Measurements from ENCODE around the gene MGST3. TPM values are rescaled to one million over a fixed set of nuclear protein-coding genes. Genes with fewer than 3 reads are reported as not detected.
"Not testable (repeated sequence)": the region's sequence is repeated elsewhere in the genome, so short reads cannot be mapped to it uniquely, and the experiment has no call there.

MGST3 gene
- total RNA-seq, 5 donors from 2014 or later (not counting 1 experiment from before 2014, with no cell fraction given), result 33.1 to 66.7 (median 40.4) TPM

GRCh38 chr1:165658766-165659580 is 27.9 kb downstream of the MGST3 start:
- H3K9me3 ChIP-seq; H3K4me1 ChIP-seq (ENCODE audit: control insufficient read depth in 1 of 2, extremely low read depth in 1 of 2, insufficient read depth in 2 of 2, low read length in 2 of 2); H3K4me3 ChIP-seq (ENCODE audit: control insufficient read depth in 1 of 2, extremely low read depth in 1 of 2, low read length in 1 of 2); H3K27me3 ChIP-seq (replicated peaks in 1 of 2; ENCODE audit: control insufficient read depth in 2 of 2, extremely low read depth in 1 of 2, insufficient read depth in 2 of 2, low read length in 1 of 2); H3K27ac Mint-ChIP-seq; DNase-seq; H3K4me1 Mint-ChIP-seq; ATAC-seq (replicated peaks in 1 of 4); H3K27me3 Mint-ChIP-seq; H3K4me3 Mint-ChIP-seq; POLR2A ChIA-PET; H3K27ac ChIP-seq (ENCODE audit: low read length); H3K9me3 Mint-ChIP-seq: not testable (repeated sequence)
- WGBS (ENCODE audit: insufficient coverage), result no CpG with 5 or more reads among the region's 9 CpGs
- H3K36me3 Mint-ChIP-seq, result peaks cover 47% of the 10 kb centered on the region
- H3K36me3 ChIP-seq (ENCODE audit: control insufficient read depth in 2 of 2, extremely low read depth in 1 of 2, insufficient read depth in 1 of 2, low read length in 1 of 2), result peaks cover 12 to 50% of the 10 kb centered on the region in 2 donors
- CTCF ChIA-PET, result interaction anchor here in 1 of 2 donors (0.6 kb wide), 1 partner anchor 27 kb away, joined by 4 read pairs; no protein-coding TSS in a partner anchor

- Mint-ChIP-seq H3K9me3 (no peaks in the 10 kb centered on the region), H3K36me3 (peaks cover 45% of the 10 kb centered on the region), H3K27me3 (no peaks in the 10 kb centered on the region), H3K4me3 (no peak overlapping the region), H3K4me1 (no peaks in the 10 kb centered on the region), H3K27ac (no peak overlapping the region)
- Histone ChIP-seq H3K27me3 (replicated peaks in 1 of 2; ENCODE audit: control insufficient read depth in 2 of 2, extremely low read depth in 1 of 2, insufficient read depth in 2 of 2, low read length in 1 of 2) (no peaks in the 10 kb centered on the region), H3K4me1 (ENCODE audit: control insufficient read depth in 1 of 2, extremely low read depth in 1 of 2, insufficient read depth in 2 of 2, low read length in 2 of 2) (no peaks in the 10 kb centered on the region), H3K9me3 (no peaks in the 10 kb centered on the region), H3K4me3 (ENCODE audit: control insufficient read depth in 1 of 2, extremely low read depth in 1 of 2, low read length in 1 of 2) (no peak overlapping the region), H3K36me3 (ENCODE audit: control insufficient read depth in 2 of 2, extremely low read depth in 1 of 2, insufficient read depth in 1 of 2, low read length in 1 of 2) (peaks cover 14 to 53% of the 10 kb centered on the region in 2 donors), H3K27ac (ENCODE audit: low read length) (no peak overlapping the region)
- ChIA-PET CTCF (interaction anchor here in 1 of 2 donors (0.6 kb wide), 1 partner anchor 28 kb away, joined by 4 read pairs; no protein-coding TSS in a partner anchor), POLR2A (no interaction called here)
- ATAC-seq (replicated peaks in 1 of 4) (no peak), DNase-seq (no peak)
- WGBS (ENCODE audit: insufficient coverage), result no CpG with 5 or more reads among the region's 3 CpGs
Measured at GRCh38 chr1:165659581-165659895, 28.5 kb downstream of the MGST3 start.

- Mint-ChIP-seq H3K36me3 (peaks cover 49% of the 10 kb centered on the region), H3K4me3 (no peak overlapping the region), H3K27me3 (no peaks in the 10 kb centered on the region), H3K27ac (no peak overlapping the region), H3K4me1 (peaks cover 0 to 2% (median 0%) of the 10 kb centered on the region in 3 donors), H3K9me3 (no peaks in the 10 kb centered on the region)
- no peak overlapping the region for H3K27ac ChIP-seq (ENCODE audit: low read length)
- no peak for ATAC-seq (replicated peaks in 1 of 4)
- H3K4me1 ChIP-seq (ENCODE audit: control insufficient read depth in 1 of 2, extremely low read depth in 1 of 2, insufficient read depth in 2 of 2, low read length in 2 of 2), result no peaks in the 10 kb centered on the region
- 100% methylated on average over 1 of the region's 2 CpGs for WGBS (ENCODE audit: insufficient coverage)
- no peaks in the 10 kb centered on the region for H3K9me3 ChIP-seq
- H3K36me3 ChIP-seq (ENCODE audit: control insufficient read depth in 2 of 2, extremely low read depth in 1 of 2, insufficient read depth in 1 of 2, low read length in 1 of 2), result peaks cover 18 to 64% of the 10 kb centered on the region in 2 donors
- H3K27me3 ChIP-seq (replicated peaks in 1 of 2; ENCODE audit: control insufficient read depth in 2 of 2, extremely low read depth in 1 of 2, insufficient read depth in 2 of 2, low read length in 1 of 2), result no peaks in the 10 kb centered on the region
- ChIA-PET POLR2A (no interaction called here), CTCF (no interaction called here)
- DNase-seq, result no peak
- H3K4me3 ChIP-seq (ENCODE audit: control insufficient read depth in 1 of 2, extremely low read depth in 1 of 2, low read length in 1 of 2), result no peak overlapping the region
Measured at GRCh38 chr1:165661703-165662102, 30.7 kb downstream of the MGST3 start.

GRCh38 chr1:165662186-165662585 is 31.2 kb downstream of the MGST3 start:
- ATAC-seq (replicated peaks in 1 of 4) (no peak), DNase-seq (no peak)
- Histone ChIP-seq H3K4me3 (ENCODE audit: control insufficient read depth in 1 of 2, extremely low read depth in 1 of 2, low read length in 1 of 2) (no peak overlapping the region), H3K27ac (ENCODE audit: low read length) (no peak overlapping the region), H3K9me3 (no peaks in the 10 kb centered on the region), H3K27me3 (replicated peaks in 1 of 2; ENCODE audit: control insufficient read depth in 2 of 2, extremely low read depth in 1 of 2, insufficient read depth in 2 of 2, low read length in 1 of 2) (no peaks in the 10 kb centered on the region), H3K4me1 (ENCODE audit: control insufficient read depth in 1 of 2, extremely low read depth in 1 of 2, insufficient read depth in 2 of 2, low read length in 2 of 2) (no peaks in the 10 kb centered on the region), H3K36me3 (ENCODE audit: control insufficient read depth in 2 of 2, extremely low read depth in 1 of 2, insufficient read depth in 1 of 2, low read length in 1 of 2) (peaks cover 18 to 67% of the 10 kb centered on the region in 2 donors)
- Mint-ChIP-seq H3K9me3 (no peaks in the 10 kb centered on the region), H3K4me3 (no peak overlapping the region), H3K4me1 (peaks cover 0 to 2% (median 0%) of the 10 kb centered on the region in 3 donors), H3K27ac (peak overlapping the region in 1 of 2 donors; percentile 18), H3K27me3 (no peaks in the 10 kb centered on the region), H3K36me3 (peaks cover 50% of the 10 kb centered on the region)
- ChIA-PET POLR2A (no interaction called here), CTCF (no interaction called here)
- WGBS (ENCODE audit: insufficient coverage), result no CpG with 5 or more reads among the region's 3 CpGs

GRCh38 chr1:165666152-165666825 is 35.3 kb downstream of the MGST3 start:
- no peak overlapping the region for H3K27ac ChIP-seq (ENCODE audit: low read length)
- H3K27ac Mint-ChIP-seq, result peak overlapping the region in 1 of 2 donors; percentile 23
- ChIA-PET POLR2A (no interaction called here), CTCF (no interaction called here)
- no peaks in the 10 kb centered on the region for H3K27me3 ChIP-seq (replicated peaks in 1 of 2; ENCODE audit: control insufficient read depth in 2 of 2, extremely low read depth in 1 of 2, insufficient read depth in 2 of 2, low read length in 1 of 2)
- peaks cover 0 to 2% (median 2%) of the 10 kb centered on the region in 3 donors for H3K4me1 Mint-ChIP-seq
- H3K9me3 Mint-ChIP-seq, result no peaks in the 10 kb centered on the region
- H3K4me1 ChIP-seq (ENCODE audit: control insufficient read depth in 1 of 2, extremely low read depth in 1 of 2, insufficient read depth in 2 of 2, low read length in 2 of 2), result no peaks in the 10 kb centered on the region
- no peaks in the 10 kb centered on the region for H3K27me3 Mint-ChIP-seq
- no peak for DNase-seq
- H3K36me3 Mint-ChIP-seq, result peaks cover 66% of the 10 kb centered on the region
- no peaks in the 10 kb centered on the region for H3K9me3 ChIP-seq
- H3K4me3 Mint-ChIP-seq, result no peak overlapping the region
- peaks cover 16 to 93% of the 10 kb centered on the region in 2 donors for H3K36me3 ChIP-seq (ENCODE audit: control insufficient read depth in 2 of 2, extremely low read depth in 1 of 2, insufficient read depth in 1 of 2, low read length in 1 of 2)
- WGBS (ENCODE audit: insufficient coverage), result no CpG with 5 or more reads among the region's 5 CpGs
- H3K4me3 ChIP-seq (ENCODE audit: control insufficient read depth in 1 of 2, extremely low read depth in 1 of 2, low read length in 1 of 2), result no peak overlapping the region
- ATAC-seq (replicated peaks in 1 of 4), result no peak

- ChIA-PET CTCF (no interaction called here), POLR2A (interaction anchor here in 1 of 2 donors (0.6 kb wide), 1 partner anchor 36 kb away, joined by 7 read pairs; no protein-coding TSS in a partner anchor)
- no peaks in the 10 kb centered on the region for H3K9me3 ChIP-seq
Measured at GRCh38 chr1:165668184-165668583, 37.1 kb downstream of the MGST3 start.

More at GRCh38 chr1:165668184-165668583, 37.1 kb downstream of the MGST3 start:
- no peak for DNase-seq
- no peak for ATAC-seq (replicated peaks in 1 of 4)
- peaks cover 65% of the 10 kb centered on the region for H3K36me3 Mint-ChIP-seq
- Histone ChIP-seq H3K4me1 (ENCODE audit: control insufficient read depth in 1 of 2, extremely low read depth in 1 of 2, insufficient read depth in 2 of 2, low read length in 2 of 2) (no peaks in the 10 kb centered on the region), H3K27ac (ENCODE audit: low read length) (no peak overlapping the region), H3K27me3 (replicated peaks in 1 of 2; ENCODE audit: control insufficient read depth in 2 of 2, extremely low read depth in 1 of 2, insufficient read depth in 2 of 2, low read length in 1 of 2) (no peaks in the 10 kb centered on the region), H3K4me3 (ENCODE audit: control insufficient read depth in 1 of 2, extremely low read depth in 1 of 2, low read length in 1 of 2) (no peak overlapping the region), H3K36me3 (ENCODE audit: control insufficient read depth in 2 of 2, extremely low read depth in 1 of 2, insufficient read depth in 1 of 2, low read length in 1 of 2) (peaks cover 16 to 86% of the 10 kb centered on the region in 2 donors)
- peaks cover 0 to 2% (median 2%) of the 10 kb centered on the region in 3 donors for H3K4me1 Mint-ChIP-seq
- H3K27me3 Mint-ChIP-seq, result no peaks in the 10 kb centered on the region
- H3K4me3 Mint-ChIP-seq, result no peak overlapping the region
- WGBS (ENCODE audit: insufficient coverage), result 80% methylated on average over 1 of the region's 3 CpGs
- H3K27ac Mint-ChIP-seq, result peak overlapping the region in 1 of 2 donors; percentile 3
- no peaks in the 10 kb centered on the region for H3K9me3 Mint-ChIP-seq

Data from T-cell (primary cell).